ENCODE data around the gene ADPRS.

The ADPRS gene

DNA sequence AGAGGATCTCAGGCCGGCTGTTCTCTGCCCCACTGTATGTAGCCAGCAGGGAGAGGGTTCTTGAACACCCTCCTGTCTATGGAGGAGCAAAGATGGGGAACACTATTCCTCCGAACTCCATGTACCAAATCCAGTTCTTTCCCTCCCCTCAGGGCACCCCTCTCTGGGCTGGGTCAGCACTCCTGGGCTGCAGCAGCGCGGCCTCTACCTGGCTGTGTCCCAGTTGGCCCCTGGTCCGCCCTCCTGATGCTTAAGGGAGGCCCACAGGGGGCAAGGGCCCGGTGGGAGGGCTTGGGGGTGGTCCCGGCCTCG, 471 bp upstream of the ADPRS start:
- no peak for DNase-seq

GRCh38 chr1:36089393-36090121, 865 bp downstream of the ADPRS start:
- DNase-seq, result peak; percentile 35

- no peak for DNase-seq
Measured at GRCh38 chr1:36091141-36091540, 2.4 kb downstream of the ADPRS start.

DNA sequence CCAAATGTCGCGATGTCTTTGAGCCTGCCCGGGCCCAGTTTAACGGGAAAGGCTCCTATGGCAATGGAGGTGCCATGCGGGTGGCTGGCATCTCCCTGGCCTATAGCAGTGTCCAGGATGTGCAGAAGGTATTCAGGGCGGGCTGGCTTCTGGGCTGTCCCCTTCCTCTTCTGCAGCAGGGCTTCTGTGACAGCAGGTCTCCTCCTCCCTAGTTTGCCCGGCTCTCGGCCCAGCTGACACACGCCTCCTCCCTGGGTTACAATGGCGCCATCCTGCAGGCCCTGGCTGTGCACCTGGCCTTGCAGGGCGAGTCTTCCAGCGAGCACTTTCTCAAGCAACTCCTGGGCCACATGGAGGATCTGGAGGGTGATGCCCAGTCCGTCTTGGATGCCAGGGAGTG, 3.0 kb downstream of the ADPRS start:
- no peak for DNase-seq

- DNase-seq, result no peak
Measured at GRCh38 chr1:36092166-36092797, 3.6 kb downstream of the ADPRS start.

DNA sequence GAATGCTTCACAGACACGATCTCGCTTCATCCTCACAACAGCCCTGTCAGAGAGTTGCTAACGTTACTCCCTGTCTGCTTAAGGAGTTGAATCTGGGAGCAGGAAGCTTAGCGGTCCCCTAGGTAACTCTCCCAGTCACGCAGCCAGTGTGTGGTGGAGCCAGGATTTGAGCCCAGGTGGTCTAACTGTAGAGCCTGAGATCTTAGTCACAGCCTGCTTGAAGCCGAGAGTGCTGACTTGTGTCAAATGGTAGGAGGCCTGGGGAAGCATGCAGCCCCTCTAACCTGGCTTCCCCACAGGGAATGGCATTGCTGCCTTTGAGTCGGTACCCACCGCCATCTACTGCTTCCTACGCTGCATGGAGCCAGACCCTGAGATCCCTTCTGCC, 4.1 kb downstream of the ADPRS start:
- DNase-seq, result no peak

GRCh38 chr1:36093226-36093625, 4.5 kb downstream of the ADPRS start:
- DNase-seq, result no peak

DNA sequence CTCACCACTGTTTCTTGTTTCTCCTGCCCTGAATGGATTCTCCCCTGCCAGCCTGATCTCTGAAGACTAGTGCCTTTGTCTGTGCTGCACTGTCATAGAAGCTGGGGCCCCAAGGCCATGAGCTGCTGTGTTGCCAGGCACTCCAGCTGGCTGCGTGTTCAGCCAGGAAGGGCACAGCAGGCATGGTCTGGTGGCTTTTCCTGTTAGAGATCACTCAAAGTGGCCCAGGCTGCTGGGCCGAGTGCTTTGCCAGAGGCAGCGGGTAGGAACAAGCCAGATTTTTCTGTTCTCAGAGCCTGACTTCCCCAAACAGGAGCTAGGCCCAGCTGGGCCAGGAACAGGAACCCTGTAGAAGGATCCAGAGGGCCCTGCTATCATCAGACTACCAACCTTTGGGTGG, 5.2 kb downstream of the ADPRS start:
- no peak for DNase-seq

DNA sequence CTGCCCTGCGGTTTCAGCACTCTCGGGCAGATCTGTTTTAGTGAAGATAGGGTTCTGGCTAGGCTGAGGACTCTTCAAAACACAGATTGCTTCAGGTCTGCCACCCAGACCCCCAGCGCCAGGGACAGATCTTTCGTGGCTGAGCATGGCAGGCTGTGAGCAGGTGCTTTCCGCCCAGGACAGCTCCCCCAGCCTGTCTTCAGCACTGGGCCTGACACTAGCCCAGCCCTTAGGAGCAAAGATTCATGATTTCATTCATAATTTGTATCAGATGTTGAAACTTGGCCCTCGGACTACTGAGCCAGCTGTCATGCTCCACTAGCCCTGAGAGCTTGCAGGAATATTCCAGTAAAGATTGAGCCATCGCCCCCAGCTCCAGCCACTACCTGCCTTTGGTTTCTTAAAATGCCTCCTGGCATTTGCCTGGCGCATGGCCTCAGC, 5.9 kb downstream of the ADPRS start:
- no peak for DNase-seq

- no peak for DNase-seq
Measured at GRCh38 chr1:36095760-36096405, 7.2 kb downstream of the ADPRS start.

DNA sequence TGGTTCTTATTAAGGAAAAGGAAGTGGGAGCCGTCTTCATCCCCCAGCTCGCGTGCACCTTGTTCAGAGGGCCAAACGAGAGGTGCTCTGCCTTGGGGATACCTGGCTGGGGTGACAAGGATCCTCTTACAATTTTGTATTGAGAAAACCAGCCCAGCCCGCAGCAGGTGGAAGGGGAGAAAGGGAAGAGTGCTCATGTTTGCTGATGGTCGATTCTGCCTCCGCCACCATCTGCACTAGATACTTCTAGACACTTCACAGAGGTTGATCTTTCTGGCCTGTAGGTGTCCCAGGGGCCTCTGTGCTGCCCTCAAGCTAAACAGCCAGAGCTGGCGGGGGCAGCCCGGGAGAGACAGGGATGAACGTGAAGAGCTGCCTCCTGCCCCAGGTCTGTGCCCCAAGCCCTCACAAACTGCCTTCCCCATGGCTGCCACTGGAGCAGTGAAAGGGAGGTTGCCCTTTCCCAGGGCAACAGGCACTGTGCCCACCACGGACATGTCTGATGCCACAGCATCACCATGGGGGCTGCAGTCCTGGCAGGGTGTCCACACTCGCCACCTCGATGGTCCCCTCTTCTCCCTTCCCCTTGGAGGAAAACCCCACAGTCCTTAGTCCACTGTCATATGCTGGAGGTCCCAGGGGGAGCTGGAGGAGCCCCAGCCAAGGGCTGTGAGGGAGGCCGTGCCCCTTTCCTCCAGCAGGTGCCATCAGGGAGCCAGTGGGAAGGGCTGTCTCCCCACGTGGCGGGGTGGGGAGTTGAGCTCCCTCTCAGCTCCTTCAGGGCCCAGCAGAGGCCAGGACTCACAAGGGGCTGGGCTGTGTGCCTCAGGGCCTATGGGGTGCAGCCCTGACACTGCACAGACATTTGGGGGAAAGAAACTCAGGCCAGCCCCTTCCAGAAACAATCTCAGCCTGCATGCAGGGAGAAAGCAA, 8.1 kb downstream of the ADPRS start:
- DNase-seq, result peak; percentile 67

DNA sequence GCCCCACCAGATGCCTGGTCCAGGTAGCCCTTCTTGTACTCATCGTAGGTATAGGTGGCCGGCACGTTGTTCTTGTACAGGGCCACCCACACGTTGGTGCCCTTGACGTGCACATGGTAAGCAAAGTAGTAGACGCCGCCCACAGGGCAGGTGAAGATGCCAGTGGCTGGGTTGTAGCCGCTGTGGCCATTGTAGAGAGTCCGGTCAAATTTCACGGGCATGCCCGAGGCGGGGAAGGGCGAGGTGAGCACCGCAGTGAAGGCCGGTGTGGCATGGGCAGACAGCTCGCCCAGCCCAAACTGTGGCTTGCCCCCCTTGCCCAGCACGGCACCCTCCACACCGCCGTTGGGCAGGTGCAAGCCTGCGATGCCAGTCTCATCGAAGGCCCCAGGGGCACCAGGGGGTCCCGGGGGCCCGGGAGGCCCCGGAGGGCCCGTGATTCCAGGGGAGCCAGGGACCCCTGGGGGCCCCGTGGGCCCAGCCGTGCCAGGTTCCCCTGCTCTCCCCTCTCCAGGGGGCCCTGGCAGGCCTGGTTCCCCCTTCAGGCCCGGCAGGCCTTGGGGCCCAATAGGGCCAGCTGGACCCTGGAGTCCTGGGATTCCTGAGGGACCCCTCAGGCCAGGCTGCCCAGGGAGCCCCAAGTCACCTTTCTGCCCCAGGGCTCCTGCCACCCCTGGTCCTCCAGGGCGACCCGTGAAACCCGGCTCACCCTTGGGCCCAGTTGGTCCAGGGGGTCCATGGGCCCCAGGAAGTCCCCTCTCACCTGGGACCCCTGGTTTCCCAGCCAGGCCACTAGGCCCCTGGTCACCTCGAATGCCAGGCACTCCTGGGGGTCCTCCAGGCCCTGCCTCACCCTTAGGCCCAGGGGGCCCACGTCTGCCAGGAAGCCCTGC, 9.2 kb downstream of the ADPRS start:
- DNase-seq, result no peak

- no peak for DNase-seq
Measured at GRCh38 chr1:36098650-36099365, 10.1 kb downstream of the ADPRS start.

- peak; percentile 92 for DNase-seq
Measured at GRCh38 chr1:36099681-36100341, 11.1 kb downstream of the ADPRS start.

GRCh38 chr1:36100376-36100775, 11.7 kb downstream of the ADPRS start:
- no peak for DNase-seq

- no peak for DNase-seq
Measured at GRCh38 chr1:36101546-36101945, 12.9 kb downstream of the ADPRS start.

GRCh38 chr1:36106269-36106668, 17.6 kb downstream of the ADPRS start:
- no peak for DNase-seq

- no peak for DNase-seq
Measured at GRCh38 chr1:36107394-36107793, 18.7 kb downstream of the ADPRS start.

DNA sequence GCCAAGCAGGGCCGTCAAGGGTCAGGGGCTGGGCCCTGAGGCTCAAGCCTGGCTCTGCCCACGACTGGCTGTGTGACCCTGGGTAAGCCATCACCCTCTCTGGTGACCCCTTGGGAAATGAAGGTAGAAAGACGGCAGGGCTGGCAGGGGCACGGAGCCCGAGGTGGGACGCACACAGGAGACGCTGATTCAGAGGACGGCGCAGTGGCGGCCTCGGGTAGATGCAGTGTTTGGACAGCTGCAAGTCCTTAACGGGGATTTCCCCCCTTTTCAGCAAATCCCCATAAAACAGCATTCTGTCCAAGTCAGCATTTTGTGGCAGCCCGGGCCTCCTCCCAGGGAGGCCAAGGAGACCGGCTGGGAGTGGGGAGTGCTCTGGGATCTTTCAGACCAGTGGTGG, 19.6 kb downstream of the ADPRS start:
- DNase-seq, result no peak

- no peak for DNase-seq
Measured at GRCh38 chr1:36109041-36109679, 20.5 kb downstream of the ADPRS start.

GRCh38 chr1:36111151-36111550, 22.5 kb downstream of the ADPRS start:
- DNase-seq, result no peak

All from NCI-H82 (cell line).